GM23248 (cell line): Measurements from ENCODE around the gene HPD. TPM values are rescaled to one million over a fixed set of nuclear protein-coding genes. Genes with fewer than 3 reads are reported as not detected.

Experiments
- DNase-seq: peaks from one replicate; pipeline ENCODE4 v3.0.0-alpha.2; 2015
- H2AFZ ChIP-seq: fragments of 200-600 bp; sonication (generic); 2 replicates; pipeline ENCODE4 v1.6.1; 2016; ENCODE audit warnings: antibody characterized with exemption
- H3F3A ChIP-seq: fragments of 200-600 bp; sonication (generic); 2 replicates; pipeline ENCODE4 v1.6.1; 2016; ENCODE audit warnings: mild to moderate bottlenecking, antibody characterized with exemption, mixed run types; ENCODE audit not compliant: insufficient read depth
- H3K27ac ChIP-seq: fragments of 200-600 bp; sonication (generic); 2 replicates; pipeline ENCODE4 v1.5.1; 2016; ENCODE audit warnings: mild to moderate bottlenecking
- H3K27me3 ChIP-seq: fragments of 200-600 bp; sonication (generic); replicated peaks from 2 replicates; pipeline ENCODE4 v1.6.1; 2016; ENCODE audit warnings: mild to moderate bottlenecking; ENCODE audit not compliant: insufficient read depth
- H3K36me3 ChIP-seq: fragments of 200-600 bp; sonication (generic); 2 replicates; pipeline ENCODE4 v1.6.1; 2016; ENCODE audit warnings: low read depth, mild to moderate bottlenecking
- H3K4me1 ChIP-seq: fragments of 200-600 bp; sonication (generic); 2 replicates; pipeline ENCODE4 v1.6.1; 2016; ENCODE audit warnings: mild to moderate bottlenecking; ENCODE audit not compliant: insufficient read depth
- H3K4me2 ChIP-seq: fragments of 200-600 bp; sonication (generic); one replicate; pipeline ENCODE4 v1.6.1; 2016; ENCODE audit warnings: mild to moderate bottlenecking; ENCODE audit not compliant: unreplicated experiment
- H3K4me3 ChIP-seq: fragments of 200-600 bp; sonication (generic); 2 replicates; pipeline ENCODE4 v1.5.1; 2016; ENCODE audit warnings: mild to moderate bottlenecking
- H3K79me2 ChIP-seq: fragments of 200-600 bp; sonication (generic); 2 replicates; pipeline ENCODE4 v1.6.1; 2016; ENCODE audit warnings: mild to moderate bottlenecking; ENCODE audit not compliant: insufficient read depth
- H3K9ac ChIP-seq: fragments of 200-600 bp; sonication (generic); 2 replicates; pipeline ENCODE4 v1.6.1; 2016; ENCODE audit warnings: mild to moderate bottlenecking
- H3K9me2 ChIP-seq: fragments of 200-600 bp; sonication (generic); 2 replicates; pipeline ENCODE4 v1.6.1; 2016; ENCODE audit warnings: mixed run types, mild to moderate bottlenecking, moderate library complexity; ENCODE audit not compliant: insufficient read depth
- H3K9me3 ChIP-seq: fragments of 200-600 bp; sonication (generic); one replicate; pipeline ENCODE4 v1.6.1; 2017; ENCODE audit warnings: low read depth
- H4K20me1 ChIP-seq: fragments of 200-600 bp; sonication (generic); 2 replicates; pipeline ENCODE4 v1.6.0; 2016; ENCODE audit not compliant: insufficient read depth
- EZH2 ChIP-seq: fragments of 200-600 bp; sonication (generic); IDR thresholded peaks from 2 replicates; pipeline ENCODE4 v1.6.1; 2018; ENCODE audit warnings: antibody characterized with exemption, mild to moderate bottlenecking; ENCODE audit not compliant: insufficient read depth, poor library complexity, severe bottlenecking
- EZH2phosphoT487 ChIP-seq: fragments of 200-600 bp; sonication (generic); IDR thresholded peaks from 2 replicates; pipeline ENCODE4 v1.6.1; 2018; ENCODE audit warnings: antibody characterized with exemption, moderate library complexity, mild to moderate bottlenecking, low read depth; ENCODE audit not compliant: insufficient read depth
- WGBS, 2 experiments: methylation state at CpG; one replicate each; pipeline ENCODE4 v1.1.6; 2015 to 2017; ENCODE audit warnings: low lambda C conversion rate in 2 of 2, low coverage in 1 of 2; ENCODE audit errors: missing lambda C conversion rate in 2 of 2; 5-methylcytosine and 5-hydroxymethylcytosine counted together
- in situ Hi-C: fragments of 300-500 bp; cut with MboI; formaldehyde crosslinking; loops from 2 replicates; pipeline ENCODE4 v1.15.0; 2020
- polyA plus RNA-seq: library from polyadenylated mRNA; unstranded; fragments of >200 nt; fragmentation: Nextera tagmentation; extraction: Ambion mirVana; gene quantifications from 2 replicates; pipeline ENCODE4 v1.2.1, GENCODE V29; 2016
- total RNA-seq: library from RNA; depleted of rRNA; stranded (reverse); fragments of >200 nt; shearing (Covaris generic); gene quantifications from 2 replicates; pipeline ENCODE4 v1.2.3, GENCODE V29; 2014

Gene HPD
- total and polyA plus RNA-seq, 2 experiments from 2014 or later, result not detected

- 91 to 100% methylated on average over 1 of the region's 1 CpG for WGBS, 2 experiments
These were observed 13.0 kb downstream of the HPD start for GRCh38 chr12:121845701-121846100.

GRCh38 chr12:121843236-121843982 lies 15.2 kb downstream of the HPD start:
- Histone ChIP-seq H3K27me3 (no peaks in the 10 kb centered on the region), H3K9ac (no peak overlapping the region), H3K36me3 (no peaks in the 10 kb centered on the region), H3K4me2 (no peak overlapping the region), H3K79me2 (no peaks in the 10 kb centered on the region), H4K20me1 (no peaks in the 10 kb centered on the region), H3K9me2 (no peaks in the 10 kb centered on the region), H3K4me3 (no peak overlapping the region), H3K4me1 (no peaks in the 10 kb centered on the region), H3K9me3 (no peaks in the 10 kb centered on the region), H3F3A (no peaks in the 10 kb centered on the region), H3K27ac (no peak overlapping the region), H2AFZ (no peak overlapping the region)
- TF ChIP-seq EZH2phosphoT487 (no peak), EZH2 (no peak)
- in situ Hi-C loops, result no loop called here
- WGBS, 2 experiments, result 63 to 69% methylated on average over 13 of the region's 13 CpGs
- DNase-seq, result no peak

More at GRCh38 chr12:121845701-121846100, 13.0 kb downstream of the HPD start:
- in situ Hi-C loops, result no loop called here
- Histone ChIP-seq H3K27ac (no peak overlapping the region), H3K9ac (no peak overlapping the region), H4K20me1 (no peaks in the 10 kb centered on the region), H3K4me1 (no peaks in the 10 kb centered on the region), H3K79me2 (no peaks in the 10 kb centered on the region), H3F3A (no peaks in the 10 kb centered on the region), H3K36me3 (no peaks in the 10 kb centered on the region), H2AFZ (no peak overlapping the region), H3K4me3 (no peak overlapping the region), H3K27me3 (no peaks in the 10 kb centered on the region), H3K9me2 (no peaks in the 10 kb centered on the region), H3K4me2 (no peak overlapping the region), H3K9me3 (no peaks in the 10 kb centered on the region)
- TF ChIP-seq EZH2, result no peak
- no peak for TF ChIP-seq EZH2phosphoT487
- DNase-seq, result no peak

GRCh38 chr12:121839993-121840761 lies 18.5 kb downstream of the HPD start:
- in situ Hi-C loops, result no loop called here
- Histone ChIP-seq H3K27ac (no peak overlapping the region), H3K9ac (peak overlapping the region; percentile 60)

GRCh38 chr12:121839106-121839992 lies 19.3 kb downstream of the HPD start:
- H2AFZ ChIP-seq, result peak overlapping the region; percentile 93
- peak overlapping the region; percentile 79 for H3K4me3 ChIP-seq
- H3K4me2 ChIP-seq, result peak overlapping the region; percentile 79
- no peak overlapping the region for H3K27ac ChIP-seq
- no peaks in the 10 kb centered on the region for H3K36me3 ChIP-seq
- 11 to 12% methylated on average over 52 to 53 of the region's 53 CpGs for WGBS, 2 experiments
- no peaks in the 10 kb centered on the region for H3K9me2 ChIP-seq
- peak overlapping the region; percentile 60 for H3K9ac ChIP-seq
- H3K9me3 ChIP-seq, result no peaks in the 10 kb centered on the region
- H3K79me2 ChIP-seq, result no peaks in the 10 kb centered on the region
- in situ Hi-C loops, result no loop called here
- no peaks in the 10 kb centered on the region for H3K27me3 ChIP-seq
- no peaks in the 10 kb centered on the region for H3K4me1 ChIP-seq
- H3F3A ChIP-seq, result no peaks in the 10 kb centered on the region; the same call in 1 of the 2 replicates
- TF ChIP-seq EZH2phosphoT487 (no peak), EZH2 (no peak)
- DNase-seq, result peak; percentile 98
- no peaks in the 10 kb centered on the region for H4K20me1 ChIP-seq

More at GRCh38 chr12:121839993-121840761, 18.5 kb downstream of the HPD start:
- no peaks in the 10 kb centered on the region for H3K9me2 ChIP-seq
- no peaks in the 10 kb centered on the region; the same call in 1 of the 2 replicates for H3F3A ChIP-seq
- TF ChIP-seq EZH2phosphoT487, result no peak
- no peak for TF ChIP-seq EZH2
- 77 to 79% methylated on average over 24 of the region's 24 CpGs for WGBS, 2 experiments
- no peaks in the 10 kb centered on the region for H3K79me2 ChIP-seq
- peak overlapping the region; percentile 93 for H2AFZ ChIP-seq
- no peaks in the 10 kb centered on the region for H3K27me3 ChIP-seq
- H3K9me3 ChIP-seq, result no peaks in the 10 kb centered on the region
- H3K4me3 ChIP-seq, result peak overlapping the region; percentile 79
- H3K4me1 ChIP-seq, result no peaks in the 10 kb centered on the region
- H3K36me3 ChIP-seq, result no peaks in the 10 kb centered on the region
- DNase-seq, result no peak
- peak overlapping the region; percentile 79 for H3K4me2 ChIP-seq
- H4K20me1 ChIP-seq, result no peaks in the 10 kb centered on the region
